ENCODE measurements around the gene APOLD1.
A peak's percentile ranks its signal among the peaks of the same experiment; 100 is the strongest.

The APOLD1 gene

GRCh38 chr12:12796171-12796570, 10.7 kb downstream of the APOLD1 start:
- 100% methylated on average over 1 of the region's 3 CpGs for WGBS (ENCODE audit: extremely low coverage, insufficient coverage, low lambda C conversion rate)
- Histone ChIP-seq H3K18ac (ENCODE audit: low read length) (no peak overlapping the region), H3K4ac (ENCODE audit: low read depth, low read length) (no peak overlapping the region), H2AK5ac (ENCODE audit: low read length) (no peak overlapping the region), H3K9ac (ENCODE audit: low read length) (no peak overlapping the region), H3K23ac (ENCODE audit: low read length) (no peak overlapping the region), H3K27me3 (ENCODE audit: insufficient read depth, low read length, poor library complexity) (no peaks in the 10 kb centered on the region), H3K4me3 (ENCODE audit: low read length) (no peak overlapping the region), H4K5ac (ENCODE audit: low read length) (no peak overlapping the region), H3K4me2 (ENCODE audit: low read length) (no peak overlapping the region), H2BK15ac (replicated peaks; ENCODE audit: low read depth) (no peak overlapping the region), H2BK5ac (ENCODE audit: low read length) (no peak overlapping the region), H3K36me3 (ENCODE audit: control insufficient read depth, insufficient read depth, low read length) (no peaks in the 10 kb centered on the region), H3K79me1 (ENCODE audit: low read length) (no peaks in the 10 kb centered on the region), H3K56ac (ENCODE audit: low read length) (no peak overlapping the region), H4K8ac (ENCODE audit: low read depth, low read length) (no peak overlapping the region), H3K27ac (ENCODE audit: low read depth, low read length) (no peak overlapping the region), H3K4me1 (ENCODE audit: control insufficient read depth, low read depth, low read length) (no peaks in the 10 kb centered on the region), H3K79me2 (ENCODE audit: control insufficient read depth, insufficient read depth, low read length) (no peaks in the 10 kb centered on the region), H2BK120ac (ENCODE audit: low read depth, low read length) (no peak overlapping the region)
- no peak for DNase-seq

GRCh38 chr12:12796928-12797793, 11.7 kb downstream of the APOLD1 start:
- H3K27me3 ChIP-seq (ENCODE audit: insufficient read depth, low read length, poor library complexity): no peaks in the 10 kb centered on the region
- no peak overlapping the region for H3K23ac ChIP-seq (ENCODE audit: low read length)
- H2BK5ac ChIP-seq (ENCODE audit: low read length): no peak overlapping the region
- no peak overlapping the region for H2BK15ac ChIP-seq (replicated peaks; ENCODE audit: low read depth)
- H3K79me2 ChIP-seq (ENCODE audit: control insufficient read depth, insufficient read depth, low read length): no peaks in the 10 kb centered on the region
- H3K4ac ChIP-seq (ENCODE audit: low read depth, low read length): no peak overlapping the region
- WGBS (ENCODE audit: extremely low coverage, insufficient coverage, low lambda C conversion rate): no CpG with 5 or more reads among the region's 9 CpGs
- H3K4me3 ChIP-seq (ENCODE audit: low read length): no peak overlapping the region
- no peaks in the 10 kb centered on the region for H3K4me1 ChIP-seq (ENCODE audit: control insufficient read depth, low read depth, low read length)
- H4K5ac ChIP-seq (ENCODE audit: low read length): no peak overlapping the region
- DNase-seq: no peak
- no peak overlapping the region for H3K9ac ChIP-seq (ENCODE audit: low read length)
- no peak overlapping the region for H2BK120ac ChIP-seq (ENCODE audit: low read depth, low read length)
- no peak overlapping the region for H4K8ac ChIP-seq (ENCODE audit: low read depth, low read length)
- no peak overlapping the region for H3K18ac ChIP-seq (ENCODE audit: low read length)
- no peak overlapping the region for H3K4me2 ChIP-seq (ENCODE audit: low read length)
- no peaks in the 10 kb centered on the region for H3K79me1 ChIP-seq (ENCODE audit: low read length)
- no peak overlapping the region for H3K56ac ChIP-seq (ENCODE audit: low read length)
- no peaks in the 10 kb centered on the region for H3K36me3 ChIP-seq (ENCODE audit: control insufficient read depth, insufficient read depth, low read length)
- no peak overlapping the region for H3K27ac ChIP-seq (ENCODE audit: low read depth, low read length)
- no peak overlapping the region for H2AK5ac ChIP-seq (ENCODE audit: low read length)

GRCh38 chr12:12797794-12798152, 12.3 kb downstream of the APOLD1 start:
- H3K36me3 ChIP-seq (ENCODE audit: control insufficient read depth, insufficient read depth, low read length): no peaks in the 10 kb centered on the region

GRCh38 chr12:12798480-12798879, 13.0 kb downstream of the APOLD1 start:
- H3K27ac ChIP-seq (ENCODE audit: low read depth, low read length): no peak overlapping the region
- no CpG with 5 or more reads among the region's 1 CpG for WGBS (ENCODE audit: extremely low coverage, insufficient coverage, low lambda C conversion rate)
- H3K56ac ChIP-seq (ENCODE audit: low read length): peak overlapping the region; percentile 25
- H3K4me2 ChIP-seq (ENCODE audit: low read length): no peak overlapping the region
- H4K5ac ChIP-seq (ENCODE audit: low read length): no peak overlapping the region
- H2BK5ac ChIP-seq (ENCODE audit: low read length): no peak overlapping the region
- H3K79me1 ChIP-seq (ENCODE audit: low read length): no peaks in the 10 kb centered on the region
- no peak overlapping the region for H3K4ac ChIP-seq (ENCODE audit: low read depth, low read length)
- H3K36me3 ChIP-seq (ENCODE audit: control insufficient read depth, insufficient read depth, low read length): no peaks in the 10 kb centered on the region
- no peak overlapping the region for H3K23ac ChIP-seq (ENCODE audit: low read length)
- H3K27me3 ChIP-seq (ENCODE audit: insufficient read depth, low read length, poor library complexity): no peaks in the 10 kb centered on the region
- no peak overlapping the region for H3K4me3 ChIP-seq (ENCODE audit: low read length)
- no peak for DNase-seq
- H3K79me2 ChIP-seq (ENCODE audit: control insufficient read depth, insufficient read depth, low read length): no peaks in the 10 kb centered on the region
- peak overlapping the region; percentile 58 for H2AK5ac ChIP-seq (ENCODE audit: low read length)
- no peak overlapping the region for H2BK120ac ChIP-seq (ENCODE audit: low read depth, low read length)
- H3K4me1 ChIP-seq (ENCODE audit: control insufficient read depth, low read depth, low read length): no peaks in the 10 kb centered on the region
- no peak overlapping the region for H2BK15ac ChIP-seq (replicated peaks; ENCODE audit: low read depth)
- H4K8ac ChIP-seq (ENCODE audit: low read depth, low read length): no peak overlapping the region
- no peak overlapping the region for H3K9ac ChIP-seq (ENCODE audit: low read length)
- H3K18ac ChIP-seq (ENCODE audit: low read length): no peak overlapping the region

More at GRCh38 chr12:12797794-12798152, 12.3 kb downstream of the APOLD1 start:
- H4K5ac ChIP-seq (ENCODE audit: low read length): no peak overlapping the region
- H4K8ac ChIP-seq (ENCODE audit: low read depth, low read length): no peak overlapping the region
- H3K4me1 ChIP-seq (ENCODE audit: control insufficient read depth, low read depth, low read length): no peaks in the 10 kb centered on the region
- H3K23ac ChIP-seq (ENCODE audit: low read length): no peak overlapping the region
- H3K4me2 ChIP-seq (ENCODE audit: low read length): no peak overlapping the region
- H2BK15ac ChIP-seq (replicated peaks; ENCODE audit: low read depth): no peak overlapping the region
- H3K4me3 ChIP-seq (ENCODE audit: low read length): no peak overlapping the region
- WGBS (ENCODE audit: extremely low coverage, insufficient coverage, low lambda C conversion rate): no CpG with 5 or more reads among the region's 3 CpGs
- no peak overlapping the region for H3K56ac ChIP-seq (ENCODE audit: low read length)
- H2BK120ac ChIP-seq (ENCODE audit: low read depth, low read length): no peak overlapping the region
- H3K79me1 ChIP-seq (ENCODE audit: low read length): no peaks in the 10 kb centered on the region
- no peak overlapping the region for H2BK5ac ChIP-seq (ENCODE audit: low read length)
- no peak overlapping the region for H3K18ac ChIP-seq (ENCODE audit: low read length)
- no peak overlapping the region for H3K4ac ChIP-seq (ENCODE audit: low read depth, low read length)
- H3K27me3 ChIP-seq (ENCODE audit: insufficient read depth, low read length, poor library complexity): no peaks in the 10 kb centered on the region
- no peak overlapping the region for H2AK5ac ChIP-seq (ENCODE audit: low read length)
- H3K27ac ChIP-seq (ENCODE audit: low read depth, low read length): no peak overlapping the region
- no peak for DNase-seq
- H3K79me2 ChIP-seq (ENCODE audit: control insufficient read depth, insufficient read depth, low read length): no peaks in the 10 kb centered on the region
- H3K9ac ChIP-seq (ENCODE audit: low read length): no peak overlapping the region

- peak; percentile 97 for DNase-seq
- Histone ChIP-seq H4K8ac (ENCODE audit: low read depth, low read length) (no peak overlapping the region), H2BK120ac (ENCODE audit: low read depth, low read length) (no peak overlapping the region), H3K27me3 (ENCODE audit: insufficient read depth, low read length, poor library complexity) (no peaks in the 10 kb centered on the region), H3K18ac (ENCODE audit: low read length) (no peak overlapping the region), H4K5ac (ENCODE audit: low read length) (no peak overlapping the region), H3K56ac (ENCODE audit: low read length) (no peak overlapping the region), H3K79me1 (ENCODE audit: low read length) (no peaks in the 10 kb centered on the region), H3K36me3 (ENCODE audit: control insufficient read depth, insufficient read depth, low read length) (no peaks in the 10 kb centered on the region), H3K4ac (ENCODE audit: low read depth, low read length) (no peak overlapping the region), H3K79me2 (ENCODE audit: control insufficient read depth, insufficient read depth, low read length) (no peaks in the 10 kb centered on the region), H3K27ac (ENCODE audit: low read depth, low read length) (no peak overlapping the region), H3K4me1 (ENCODE audit: control insufficient read depth, low read depth, low read length) (no peaks in the 10 kb centered on the region), H2AK5ac (ENCODE audit: low read length) (no peak overlapping the region), H3K4me3 (ENCODE audit: low read length) (no peak overlapping the region), H2BK5ac (ENCODE audit: low read length) (no peak overlapping the region), H3K4me2 (ENCODE audit: low read length) (no peak overlapping the region), H2BK15ac (replicated peaks; ENCODE audit: low read depth) (no peak overlapping the region), H3K23ac (ENCODE audit: low read length) (no peak overlapping the region), H3K9ac (ENCODE audit: low read length) (no peak overlapping the region)
- no CpG with 5 or more reads among the region's 8 CpGs for WGBS (ENCODE audit: extremely low coverage, insufficient coverage, low lambda C conversion rate)
Observed at GRCh38 chr12:12799163-12799920, 13.9 kb downstream of the APOLD1 start.

Data from mesendoderm (in vitro differentiated cells).